ENCODE measurements around the gene KDM6A. TPM values are rescaled to one million over a fixed set of nuclear protein-coding genes. Genes with fewer than 3 reads are reported as not detected.

KDM6A gene
- total RNA-seq, 2 experiments from 2014 or later, result 20.9 to 21.5 TPM

DNA sequence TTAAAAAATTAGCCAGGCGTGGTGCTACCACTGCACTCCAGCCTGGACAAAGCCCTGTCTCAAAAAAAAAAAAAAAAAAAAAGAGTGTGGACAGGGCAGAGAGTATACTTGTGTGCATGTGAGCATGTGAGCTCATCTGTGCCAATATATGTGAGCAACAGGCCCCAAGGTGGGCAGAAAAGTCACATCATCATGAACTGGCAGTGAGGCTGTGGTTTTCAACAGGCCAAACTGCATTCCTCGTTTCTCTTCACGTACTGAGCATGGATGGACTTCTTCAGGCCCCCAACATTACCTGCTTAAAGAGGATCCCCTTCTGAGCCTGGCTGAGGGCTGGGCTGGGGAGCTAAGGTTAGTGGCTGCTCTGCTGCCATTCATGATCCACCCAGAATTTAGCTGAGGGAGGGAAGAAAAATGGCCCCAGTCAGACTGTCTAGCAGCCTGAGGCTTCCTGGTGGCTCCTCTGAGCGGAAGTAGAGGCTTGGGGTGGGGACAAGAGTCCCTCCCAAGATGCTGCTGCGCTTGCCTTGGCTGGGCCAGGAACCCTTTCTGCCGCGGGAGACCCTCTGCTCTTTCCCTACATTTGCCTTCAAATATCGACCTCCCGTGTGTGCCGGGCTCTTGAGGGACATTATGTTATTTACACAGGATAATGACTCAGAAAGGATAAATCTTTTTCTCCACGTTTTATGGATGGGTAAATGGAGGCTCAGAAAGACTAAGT, 272.7 kb downstream of the KDM6A start:
- H3K36me3 Mint-ChIP-seq, result no peaks in the 10 kb centered on the region
- H3K27ac Mint-ChIP-seq, result no peak overlapping the region
- H3K27me3 Mint-ChIP-seq, result no peaks in the 10 kb centered on the region
- no peak for DNase-seq
- POLR2A ChIA-PET, result no interaction called here
- no peak overlapping the region for H3K4me3 Mint-ChIP-seq
- intact Hi-C loops (cut with micrococcal nuclease), result no loop called here
- CTCF ChIA-PET, result no interaction called here
- H3K9me3 Mint-ChIP-seq, result no peaks in the 10 kb centered on the region
- no peaks in the 10 kb centered on the region for H3K4me1 Mint-ChIP-seq (ENCODE audit: low read depth)

DNA sequence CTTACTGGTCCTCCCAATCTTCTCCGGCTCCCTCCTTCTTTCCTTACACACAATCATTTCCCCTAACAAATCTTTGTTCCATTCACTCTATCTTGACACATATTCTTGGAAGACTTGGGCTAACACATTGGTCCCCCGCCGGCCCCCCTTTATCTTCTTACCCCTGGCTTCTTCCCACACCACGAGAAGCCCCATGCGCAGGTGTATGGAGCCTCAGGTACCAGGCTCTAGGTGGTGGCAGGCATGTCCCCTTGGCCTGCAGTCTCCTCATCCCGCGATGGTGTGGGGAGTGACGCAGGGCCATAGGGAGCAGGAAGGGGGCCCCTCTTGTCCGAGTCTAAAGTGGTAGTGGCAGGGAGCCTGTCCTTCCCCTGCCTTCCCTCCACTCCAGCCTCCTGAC, 277.8 kb downstream of the KDM6A start:
- CTCF ChIA-PET, result no interaction called here
- H3K4me3 Mint-ChIP-seq, result no peak overlapping the region
- no peak overlapping the region for H3K27ac Mint-ChIP-seq
- no peaks in the 10 kb centered on the region for H3K36me3 Mint-ChIP-seq
- POLR2A ChIA-PET, result no interaction called here
- no peak for DNase-seq
- no peaks in the 10 kb centered on the region for H3K9me3 Mint-ChIP-seq
- no peaks in the 10 kb centered on the region for H3K27me3 Mint-ChIP-seq
- intact Hi-C loops (cut with micrococcal nuclease), result no loop called here
- H3K4me1 Mint-ChIP-seq (ENCODE audit: low read depth), result no peaks in the 10 kb centered on the region

DNA sequence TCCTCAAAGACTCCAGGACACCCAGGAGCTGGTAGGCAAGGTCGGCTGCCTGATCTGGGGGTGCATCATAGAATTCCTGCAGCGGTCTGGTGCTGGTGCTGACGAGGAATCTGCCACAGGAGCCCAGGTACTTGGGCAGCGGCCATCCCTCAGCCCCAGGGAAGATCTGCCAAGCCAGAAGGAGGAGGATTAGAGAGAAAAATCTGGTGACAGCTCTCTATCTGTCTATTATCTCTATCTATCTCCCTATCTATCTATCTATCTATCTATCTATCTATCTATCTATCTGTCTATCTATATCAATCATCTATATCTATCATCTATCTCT, 281.0 kb downstream of the KDM6A start:
- no peaks in the 10 kb centered on the region for H3K4me1 Mint-ChIP-seq (ENCODE audit: low read depth)
- no peak overlapping the region for H3K4me3 Mint-ChIP-seq
- intact Hi-C loops (cut with micrococcal nuclease), result no loop called here
- ChIA-PET POLR2A (no interaction called here), CTCF (no interaction called here)
- H3K27ac Mint-ChIP-seq, result no peak overlapping the region
- DNase-seq, result no peak
- no peaks in the 10 kb centered on the region for H3K27me3 Mint-ChIP-seq
- H3K9me3 Mint-ChIP-seq, result no peaks in the 10 kb centered on the region
- no peaks in the 10 kb centered on the region for H3K36me3 Mint-ChIP-seq

- H3K4me3 Mint-ChIP-seq, result no peak overlapping the region
- intact Hi-C loops (cut with micrococcal nuclease), result no loop called here
- no peaks in the 10 kb centered on the region for H3K4me1 Mint-ChIP-seq (ENCODE audit: low read depth)
- no peak overlapping the region for H3K27ac Mint-ChIP-seq
- ChIA-PET POLR2A (no interaction called here), CTCF (no interaction called here)
- H3K9me3 Mint-ChIP-seq, result no peaks in the 10 kb centered on the region
- H3K27me3 Mint-ChIP-seq, result no peaks in the 10 kb centered on the region
- no peaks in the 10 kb centered on the region for H3K36me3 Mint-ChIP-seq
- DNase-seq, result no peak
Measured at GRCh38 chrX:45154462-45154861, 281.5 kb downstream of the KDM6A start.

GRCh38 chrX:45157647-45158046, 284.7 kb downstream of the KDM6A start:
- Mint-ChIP-seq H3K9me3 (peaks cover 7% of the 10 kb centered on the region), H3K36me3 (no peaks in the 10 kb centered on the region), H3K4me1 (ENCODE audit: low read depth) (no peaks in the 10 kb centered on the region), H3K27me3 (no peaks in the 10 kb centered on the region), H3K27ac (no peak overlapping the region), H3K4me3 (no peak overlapping the region)
- POLR2A ChIA-PET, result no interaction called here
- DNase-seq, result no peak
- intact Hi-C loops (cut with micrococcal nuclease), result no loop called here
- CTCF ChIA-PET, result no interaction called here

Other genes starting within 250 kb of the KDM6A start
- not detected for gene DUSP21, start 29.2 kb upstream of the KDM6A start, total RNA-seq